GM10248 (cell line): ENCODE results near the gene XPC.

ENCODE experiments used
- CTCF ChIA-PET: fragments of 300-600 bp; sonication (Branson Sonifier 250); formaldehyde crosslinking; extraction: SDS; loops from one replicate; lab custom pipeline; 2021; ENCODE audit warnings: antibody characterized with exemption; lab: Yijun Ruan, JAX
- POLR2A ChIA-PET: fragments of 350-650 bp; sonication (Branson Sonifier 250); formaldehyde crosslinking; extraction: SDS; loops from one replicate; lab custom pipeline; 2020; ENCODE audit warnings: antibody characterized with exemption; lab: Yijun Ruan, JAX
- DNase-seq: peaks from one replicate; pipeline ENCODE4 v3.0.0; 2012; ENCODE audit errors: extremely low spot score
- CTCF ChIP-seq: IDR thresholded peaks from 2 replicates; pipeline ENCODE4 v1.5.1; 2012; ENCODE audit warnings: mild to moderate bottlenecking, low read depth; ENCODE audit errors: extremely low read depth, missing control alignments, control extremely low read depth

XPC gene

GRCh38 chr3:14140668-14141067 lies 37.7 kb downstream of the XPC start:
- TF ChIP-seq CTCF: no peak
- no peak for DNase-seq
- ChIA-PET POLR2A (no interaction called here), CTCF (interaction anchor here (1.3 to 2.0 kb wide), 3 partner anchors 14 to 34 kb away, joined by 3 to 6 read pairs (median 4); no protein-coding TSS in a partner anchor)

GRCh38 chr3:14139771-14140170 lies 38.6 kb downstream of the XPC start:
- DNase-seq: no peak
- POLR2A ChIA-PET: no interaction called here
- no peak for TF ChIP-seq CTCF
- CTCF ChIA-PET: interaction anchor here (1.3 kb wide), 1 partner anchor 14 kb away, joined by 4 read pairs; no protein-coding TSS in a partner anchor

GRCh38 chr3:14138878-14139655 lies 39.3 kb downstream of the XPC start:
- ChIA-PET POLR2A (no interaction called here), CTCF (interaction anchor here (0.9 to 1.3 kb wide), 2 partner anchors 13 to 242 kb away, joined by 3 to 4 read pairs; no protein-coding TSS in a partner anchor)
- TF ChIP-seq CTCF: no peak
- no peak for DNase-seq

- ChIA-PET CTCF (interaction anchor here (0.9 kb wide), 1 partner anchor 242 kb away, joined by 3 read pairs; no protein-coding TSS in a partner anchor), POLR2A (no interaction called here)
- TF ChIP-seq CTCF: no peak
- DNase-seq: no peak
Measured at GRCh38 chr3:14138109-14138877, 40.1 kb downstream of the XPC start.

- no peak for TF ChIP-seq CTCF
- POLR2A ChIA-PET: no interaction called here
- DNase-seq: no peak
- CTCF ChIA-PET: no interaction called here
Measured at GRCh38 chr3:14137445-14137844, 41.0 kb downstream of the XPC start.

- POLR2A ChIA-PET: no interaction called here
Measured at GRCh38 chr3:14137004-14137403, 41.4 kb downstream of the XPC start.

More at GRCh38 chr3:14137004-14137403, 41.4 kb downstream of the XPC start:
- CTCF ChIA-PET: no interaction called here
- no peak for TF ChIP-seq CTCF
- no peak for DNase-seq
